ENCODE measurements around the gene METRN.

- no peak for TF ChIP-seq CTCF (IDR thresholded peaks at IDR 0.05)
- no peak for TF ChIP-seq POLR2A (IDR thresholded peaks at IDR 0.05)
Measured at GRCh38 chr16:710500-711075, 4.3 kb upstream of the METRN start.
